RPMI8226 (cell line): ENCODE data around the gene CACNA1A.
"Not testable (repeated sequence)": the region's sequence is repeated elsewhere in the genome, so short reads cannot be mapped to it uniquely, and the experiment has no call there.

Experiments used
- DNase-seq: peaks from one replicate; pipeline ENCODE4 v3.0.0-alpha.2; 2015

The CACNA1A gene

GRCh38 chr19:13215572-13216380, 290.5 kb downstream of the CACNA1A start:
- peak; percentile 52 for DNase-seq

- DNase-seq, result no peak
These were observed 292.1 kb downstream of the CACNA1A start for GRCh38 chr19:13214036-13214730.

- DNase-seq, result peak; percentile 78
These were observed 293.4 kb downstream of the CACNA1A start for GRCh38 chr19:13212759-13213330.

- DNase-seq, result no peak
These were observed 294.6 kb downstream of the CACNA1A start for GRCh38 chr19:13211426-13212308.

- no peak for DNase-seq
These were observed 295.3 kb downstream of the CACNA1A start for GRCh38 chr19:13210941-13211340.

- DNase-seq, result no peak
These were observed 295.9 kb downstream of the CACNA1A start for GRCh38 chr19:13210339-13210775.

- no peak for DNase-seq
These were observed 296.6 kb downstream of the CACNA1A start for GRCh38 chr19:13209484-13210338.

- no peak for DNase-seq
These were observed 297.4 kb downstream of the CACNA1A start for GRCh38 chr19:13208672-13209483.

- peak; percentile 80 for DNase-seq
These were observed 298.2 kb downstream of the CACNA1A start for GRCh38 chr19:13207846-13208671.

- DNase-seq, result no peak
These were observed 298.9 kb downstream of the CACNA1A start for GRCh38 chr19:13207237-13207845.

GRCh38 chr19:13206587-13206986, 299.7 kb downstream of the CACNA1A start:
- DNase-seq, result no peak

GRCh38 chr19:13202112-13202511, 304.2 kb downstream of the CACNA1A start:
- DNase-seq, result not testable (repeated sequence)

GRCh38 chr19:13198634-13199033, 307.6 kb downstream of the CACNA1A start:
- DNase-seq, result no peak

GRCh38 chr19:13195678-13196077, 310.6 kb downstream of the CACNA1A start:
- DNase-seq, result peak; percentile 92

- no peak for DNase-seq
These were observed 315.3 kb downstream of the CACNA1A start for GRCh38 chr19:13190781-13191540.

- no peak for DNase-seq
These were observed 316.7 kb downstream of the CACNA1A start for GRCh38 chr19:13189600-13189999.

- no peak for DNase-seq
These were observed 318.9 kb downstream of the CACNA1A start for GRCh38 chr19:13187419-13187818.

- not testable (repeated sequence) for DNase-seq
These were observed 319.6 kb downstream of the CACNA1A start for GRCh38 chr19:13186688-13187087.
